PC-9 (cell line): ENCODE measurements around the gene DRD2. TPM values are rescaled to one million over a fixed set of nuclear protein-coding genes. Genes with fewer than 3 reads are reported as not detected.

Source experiments
- BruUV-seq: library from RNA; stranded (reverse); fragments of 400-500 nt; replicated peaks from 2 replicates; lab custom pipeline; 2021; lab: Mats Ljungman, UMichigan
- CTCF ChIA-PET: fragments of 300-600 bp; sonication (Branson Sonifier 250); formaldehyde crosslinking; loops from one replicate; lab custom pipeline; 2022; ENCODE audit warnings: antibody characterized with exemption; lab: Charles Lee
- POLR2A ChIA-PET: fragments of 300-600 bp; sonication (Branson Sonifier 250); formaldehyde crosslinking; loops from one replicate; lab custom pipeline; 2022; ENCODE audit warnings: antibody characterized with exemption; ENCODE audit not compliant: unreplicated experiment; lab: Charles Lee
- DNase-seq, 2 experiments: peaks; one replicate each; pipeline versions ENCODE4 v3.0.0 to v3.0.0-alpha.2; 2015 to 2022; ENCODE audit warnings: mixed read lengths in 1 of 2
- H2AFZ ChIP-seq: fragments of 200-600 bp; sonication (generic); 2 replicates; pipeline ENCODE4 v1.8.1; 2017; ENCODE audit warnings: antibody characterized with exemption
- H3F3A ChIP-seq: fragments of 200-600 bp; sonication (generic); 2 replicates; pipeline ENCODE4 v1.8.1; 2017; ENCODE audit warnings: antibody characterized with exemption, mild to moderate bottlenecking, low read depth; ENCODE audit not compliant: insufficient read depth
- H3K27ac ChIP-seq: fragments of 200-600 bp; sonication (generic); 2 replicates; pipeline ENCODE4 v1.6.1; 2016; ENCODE audit warnings: mixed run types
- H3K27me3 ChIP-seq: fragments of 200-600 bp; sonication (generic); 2 replicates; pipeline ENCODE4 v1.6.1; 2016; ENCODE audit warnings: low read depth, mixed run types; ENCODE audit not compliant: insufficient read depth
- H3K36me3 ChIP-seq: fragments of 200-600 bp; sonication (generic); 2 replicates; pipeline ENCODE4 v1.6.1; 2016; ENCODE audit warnings: low read depth, mixed run types
- H3K4me1 ChIP-seq: fragments of 200-600 bp; sonication (generic); replicated peaks from 2 replicates; pipeline ENCODE4 v1.6.1; 2016; ENCODE audit warnings: mixed run types; ENCODE audit not compliant: insufficient read depth
- H3K4me2 ChIP-seq: fragments of 200-600 bp; sonication (generic); 2 replicates; pipeline ENCODE4 v1.6.1; 2017; ENCODE audit warnings: mixed run types
- H3K4me3 ChIP-seq: fragments of 200-600 bp; sonication (generic); 2 replicates; pipeline ENCODE4 v1.6.1; 2016; ENCODE audit warnings: mixed run types
- H3K79me2 ChIP-seq: fragments of 200-600 bp; sonication (generic); 2 replicates; pipeline ENCODE4 v1.6.1; 2017; ENCODE audit warnings: low read depth, mixed run types
- H3K9me2 ChIP-seq: fragments of 200-600 bp; sonication (generic); 2 replicates; pipeline ENCODE4 v1.8.1; 2017; ENCODE audit warnings: mild to moderate bottlenecking; ENCODE audit not compliant: insufficient read depth
- H3K9me3 ChIP-seq: fragments of 200-600 bp; sonication (generic); 2 replicates; pipeline ENCODE4 v1.8.1; 2016; ENCODE audit warnings: low read depth; ENCODE audit not compliant: insufficient read depth
- H4K20me1 ChIP-seq: fragments of 200-600 bp; sonication (generic); 2 replicates; pipeline ENCODE4 v1.8.1; 2017; ENCODE audit not compliant: insufficient read depth
- CTCF ChIP-seq: fragments of 200-600 bp; sonication (generic); conservative IDR thresholded peaks from 2 replicates; pipeline ENCODE4 v1.6.1; 2017; ENCODE audit warnings: mixed run types, antibody characterized with exemption, mild to moderate bottlenecking, moderate library complexity
- EZH2 ChIP-seq: fragments of 200-600 bp; sonication (generic); IDR thresholded peaks from 2 replicates; pipeline ENCODE4 v1.8.0; 2017; ENCODE audit warnings: antibody characterized with exemption, low read depth
- intact Hi-C: fragments of 100-400 bp; cut with micrococcal nuclease; formaldehyde crosslinking; loops from one replicate; pipeline ENCODE4 v1.10.0; 2022; ENCODE audit not compliant: unreplicated experiment
- total RNA-seq: library from RNA; stranded (reverse); gene quantifications from 2 replicates; pipeline ENCODE4 v1.2.3, GENCODE V29; 2021

The DRD2 gene
- total RNA-seq, 1 experiment from 2014 or later = not detected

GRCh38 chr11:113410414-113411135, 64.6 kb downstream of the DRD2 start:
- intact Hi-C loops = no loop called here
- H4K20me1 ChIP-seq = 0 out of 2 replicates have a peak, but pooled peaks cover 3% of the 10 kb centered on the region
- ChIA-PET POLR2A (no interaction called here), CTCF (no interaction called here)
- H3F3A ChIP-seq = no peaks in the 10 kb centered on the region
- H3K27ac ChIP-seq = no peak overlapping the region
- H3K9me2 ChIP-seq = no peaks in the 10 kb centered on the region
- H3K4me3 ChIP-seq = no peak overlapping the region
- H3K79me2 ChIP-seq = no peaks in the 10 kb centered on the region
- DNase-seq = no peak
- H3K9me3 ChIP-seq = no peaks in the 10 kb centered on the region
- no peaks in the 10 kb centered on the region for H3K36me3 ChIP-seq
- H3K4me2 ChIP-seq = no peak overlapping the region
- H3K4me1 ChIP-seq = no peaks in the 10 kb centered on the region
- peaks cover 97% of the 10 kb centered on the region for H3K27me3 ChIP-seq
- no peak overlapping the region for H2AFZ ChIP-seq
- BruUV-seq = no TSS peak
- TF ChIP-seq CTCF (no peak), EZH2 (no peak)

- BruUV-seq = no TSS peak
- Histone ChIP-seq H2AFZ (no peak overlapping the region), H3K4me1 (no peaks in the 10 kb centered on the region), H3K27me3 (peaks cover 97% of the 10 kb centered on the region), H3F3A (no peaks in the 10 kb centered on the region), H3K9me2 (no peaks in the 10 kb centered on the region), H3K79me2 (no peaks in the 10 kb centered on the region), H3K4me3 (no peak overlapping the region), H3K27ac (no peak overlapping the region), H3K4me2 (no peak overlapping the region), H3K36me3 (no peaks in the 10 kb centered on the region), H3K9me3 (no peaks in the 10 kb centered on the region), H4K20me1 (0 out of 2 replicates have a peak, but pooled peaks cover 3% of the 10 kb centered on the region)
- TF ChIP-seq CTCF (no peak), EZH2 (no peak)
- ChIA-PET POLR2A (no interaction called here), CTCF (no interaction called here)
- intact Hi-C loops = no loop called here
- no peak for DNase-seq
Measured at GRCh38 chr11:113409526-113409925, 65.7 kb downstream of the DRD2 start.

GRCh38 chr11:113408887-113409286, 66.3 kb downstream of the DRD2 start:
- ChIA-PET CTCF (no interaction called here), POLR2A (no interaction called here)
- Histone ChIP-seq H3K27ac (no peak overlapping the region), H3K27me3 (peaks cover 97% of the 10 kb centered on the region), H3K79me2 (no peaks in the 10 kb centered on the region), H3K9me2 (no peaks in the 10 kb centered on the region), H4K20me1 (0 out of 2 replicates have a peak, but pooled peaks cover 3% of the 10 kb centered on the region), H3K4me1 (no peaks in the 10 kb centered on the region), H3K4me2 (no peak overlapping the region), H3K9me3 (no peaks in the 10 kb centered on the region), H3K36me3 (no peaks in the 10 kb centered on the region), H3K4me3 (no peak overlapping the region), H2AFZ (no peak overlapping the region), H3F3A (no peaks in the 10 kb centered on the region)
- intact Hi-C loops = no loop called here
- TF ChIP-seq EZH2 (no peak), CTCF (no peak)
- no TSS peak for BruUV-seq
- no peak for DNase-seq
